Activated CD8-positive, alpha-beta memory T cell treated with anti-CD3 and anti-CD28 coated beads, Interleukin-2, amount 50 U/mL, for 48 hours (primary cell): ENCODE measurements around the gene ACHE.
A peak's percentile ranks its signal among the peaks of the same experiment; 100 is the strongest.

Experiments used
- DNase-seq: peaks from one replicate; pipeline ENCODE4 v3.0.0-alpha.2; 2020

Gene ACHE

GRCh38 chr7:100896732-100897608 lies 1.3 kb upstream of the ACHE start:
- DNase-seq: peak; percentile 89

- peak; percentile 72 for DNase-seq
Observed at GRCh38 chr7:100895956-100896731, 456 bp upstream of the ACHE start.

GRCh38 chr7:100894860-100895700 lies 608 bp downstream of the ACHE start:
- DNase-seq: peak; percentile 88

- DNase-seq: no peak
Observed at GRCh38 chr7:100893910-100894721, 1.6 kb downstream of the ACHE start.

- no peak for DNase-seq
Observed at GRCh38 chr7:100893318-100893895, 2.3 kb downstream of the ACHE start.

- DNase-seq: no peak
Observed at GRCh38 chr7:100892364-100893317, 3.0 kb downstream of the ACHE start.

GRCh38 chr7:100891568-100892247 lies 4.0 kb downstream of the ACHE start:
- no peak for DNase-seq

GRCh38 chr7:100890653-100891567 lies 4.8 kb downstream of the ACHE start:
- DNase-seq: no peak

GRCh38 chr7:100888988-100889750 lies 6.5 kb downstream of the ACHE start, which contains the start of gene UFSP1:
UFSP1 (minus strand) TSS chr7:100889715; CDS start chr7:100889271, 444 bp downstream.
- DNase-seq: no peak

- peak; percentile 64 for DNase-seq
Observed at GRCh38 chr7:100888291-100888987, 7.2 kb downstream of the ACHE start.

- peak; percentile 69 for DNase-seq
Observed at GRCh38 chr7:100887516-100888290, 8.0 kb downstream of the ACHE start.

GRCh38 chr7:100886936-100887515 lies 8.7 kb downstream of the ACHE start:
- DNase-seq: no peak

GRCh38 chr7:100886142-100886935 lies 9.3 kb downstream of the ACHE start:
- no peak for DNase-seq

- no peak for DNase-seq
Observed at GRCh38 chr7:100885440-100886141, 10.1 kb downstream of the ACHE start.
